HepG2 (cell line): ENCODE data around the gene GLB1L3. TPM values are rescaled to one million over a fixed set of nuclear protein-coding genes. Genes with fewer than 3 reads are reported as not detected.

Experiments used
- ATF7 ChIP-seq, 2 experiments: fragments of 450-650 bp in 1 of 2; sonication (generic) in 1 of 2; formaldehyde crosslinking in 1 of 2; IDR thresholded peaks; 2 replicates each; pipeline versions ENCODE4 v1.4.0 to v1.6.1; 2016 to 2020; ENCODE audit warnings: antibody characterized with exemption in 1 of 2, mild to moderate bottlenecking in 1 of 2, missing genetic modification reagents in 1 of 2
- BHLHE40 ChIP-seq: IDR thresholded peaks from 2 replicates; pipeline ENCODE4 v1.6.1; 2011; ENCODE audit warnings: low read length, improper control_type of control experiment
- ELF1 ChIP-seq: sonication (generic); formaldehyde crosslinking; IDR thresholded peaks from 2 replicates; pipeline ENCODE4 v1.4.0; 2020; ENCODE audit warnings: missing genetic modification reagents
- HDAC2 ChIP-seq: sonication (generic); formaldehyde crosslinking; IDR thresholded peaks from 2 replicates; pipeline ENCODE4 v1.4.0; 2020; ENCODE audit warnings: missing genetic modification reagents
- HINFP ChIP-seq: sonication (generic); formaldehyde crosslinking; IDR thresholded peaks from 2 replicates; pipeline ENCODE4 v1.4.0; 2020; ENCODE audit warnings: low read depth, mild to moderate bottlenecking, missing genetic modification reagents
- IKZF1 ChIP-seq: fragments of 450-650 bp; IDR thresholded peaks from 2 replicates; pipeline ENCODE4 v1.7.1; 2016
- KLF6 ChIP-seq: IDR thresholded peaks from 2 replicates; pipeline ENCODE4 v1.8.0; 2016; ENCODE audit warnings: missing biosample characterization, missing genetic modification reagents
- MAFK ChIP-seq, 2 experiments: IDR thresholded peaks in 1 of 2; conservative IDR thresholded peaks in 1 of 2; 2 replicates each; pipeline ENCODE4 v1.6.1; 2011; ENCODE audit warnings: improper control_type of control experiment in 2 of 2, low read length in 2 of 2
- SAP130 ChIP-seq: IDR thresholded peaks from 2 replicates; pipeline ENCODE4 v1.6.1; 2016; ENCODE audit warnings: low read depth
- SMAD3 ChIP-seq: sonication (generic); formaldehyde crosslinking; IDR thresholded peaks from 2 replicates; pipeline ENCODE4 v1.4.0; 2020; ENCODE audit warnings: missing genetic modification reagents
- TARDBP ChIP-seq: sonication (generic); formaldehyde crosslinking; IDR thresholded peaks from 2 replicates; pipeline ENCODE4 v1.8.0; 2022; ENCODE audit warnings: mild to moderate bottlenecking, missing genetic modification reagents
- XBP1 ChIP-seq: sonication (generic); formaldehyde crosslinking; IDR thresholded peaks from 2 replicates; pipeline ENCODE4 v1.5.0; 2020; ENCODE audit warnings: missing genetic modification reagents
- ZBTB26 ChIP-seq: IDR thresholded peaks from 2 replicates; pipeline ENCODE4 v1.6.1; 2016; ENCODE audit warnings: missing compliant biosample characterization, missing genetic modification reagents, borderline replicate concordance
- ZMYM2 ChIP-seq: sonication (generic); formaldehyde crosslinking; IDR thresholded peaks from 2 replicates; pipeline ENCODE4 v1.8.0; 2022; ENCODE audit warnings: mild to moderate bottlenecking, missing genetic modification reagents
- ZNF10 ChIP-seq: sonication (generic); formaldehyde crosslinking; IDR thresholded peaks from 2 replicates; pipeline ENCODE4 v1.4.0; 2020; ENCODE audit warnings: mild to moderate bottlenecking, low read depth, missing genetic modification reagents, borderline replicate concordance
- ZNF121 ChIP-seq: sonication (generic); formaldehyde crosslinking; IDR thresholded peaks from 2 replicates; pipeline ENCODE4 v1.5.0; 2020; ENCODE audit warnings: mild to moderate bottlenecking, missing genetic modification reagents
- ZNF124 ChIP-seq: sonication (generic); formaldehyde crosslinking; IDR thresholded peaks from 2 replicates; pipeline ENCODE4 v1.4.0; 2020; ENCODE audit warnings: missing genetic modification reagents
- ZNF17 ChIP-seq: sonication (generic); formaldehyde crosslinking; IDR thresholded peaks from 2 replicates; pipeline ENCODE4 v1.5.0; 2020; ENCODE audit warnings: mild to moderate bottlenecking, missing genetic modification reagents
- ZNF275 ChIP-seq: sonication (generic); formaldehyde crosslinking; IDR thresholded peaks from 2 replicates; pipeline ENCODE4 v1.8.0; 2022; ENCODE audit warnings: missing genetic modification reagents, mild to moderate bottlenecking, inconsistent platforms, borderline replicate concordance
- ZNF350 ChIP-seq: sonication (generic); formaldehyde crosslinking; IDR thresholded peaks from 2 replicates; pipeline ENCODE4 v1.4.0; 2020; ENCODE audit warnings: mild to moderate bottlenecking, low read depth, missing genetic modification reagents, borderline replicate concordance
- ZNF446 ChIP-seq: sonication (generic); formaldehyde crosslinking; IDR thresholded peaks from 2 replicates; pipeline ENCODE4 v1.5.0; 2020; ENCODE audit warnings: mild to moderate bottlenecking, missing genetic modification reagents
- ZNF574 ChIP-seq: sonication (generic); formaldehyde crosslinking; IDR thresholded peaks from 2 replicates; pipeline ENCODE4 v1.4.0; 2020; ENCODE audit warnings: missing genetic modification reagents
- ZNF781 ChIP-seq: sonication (generic); formaldehyde crosslinking; IDR thresholded peaks from 2 replicates; pipeline ENCODE4 v1.5.1; 2020; ENCODE audit warnings: borderline replicate concordance, mild to moderate bottlenecking, missing genetic modification reagents; ENCODE audit errors: not compliant biosample characterization
- polyA plus RNA-seq, 8 experiments: library from polyadenylated mRNA; depleted of rRNA in 3 of 8; stranded (reverse) in 7 of 8; unstranded in 1 of 8; fragments of >200 nt; fragmentation: Illumina TruSeq in 4 of 8; extraction: Trizol in 4 of 8; gene quantifications; 2 replicates each; pipeline versions ENCODE4 v1.2.1 to v1.2.3, GENCODE V29; 2011 to 2016; ENCODE audit warnings: low read depth in 4 of 8, missing spikeins in 1 of 8, mixed read lengths in 1 of 8; ENCODE audit not compliant: insufficient read depth in 1 of 8
- total RNA-seq, 5 experiments: library from RNA; depleted of rRNA; stranded (reverse); fragments of >200 nt; fragmentation: Illumina TruSeq; extraction: Trizol; gene quantifications; 2 replicates each; pipeline ENCODE4 v1.2.3, GENCODE V29; 2016; ENCODE audit warnings: low read depth in 1 of 5

GLB1L3 gene
- total and polyA plus RNA-seq, 2 of the 13 experiments (the other 11 are each of a cell fraction or from before 2014, with no cell fraction given): not detected

GRCh38 chr11:134272381-134273316 is 3.5 kb upstream of the GLB1L3 start (continued):
- TF ChIP-seq KLF6 (no peak), ZMYM2 (CRISPR knock-in tag) (0 out of 2 replicates have a peak, but pooled peaks have one; percentile 26), BHLHE40 (peak; percentile 81), HDAC2 (peak; percentile 74), IKZF1 (no peak), ELF1 (peak; percentile 20; the same call in 1 of the 2 replicates), SAP130 (CRISPR knock-in tag) (peak; percentile 73), ZNF275 (CRISPR knock-in tag) (no peak), ZNF17 (CRISPR knock-in tag) (no peak), ZBTB26 (CRISPR knock-in tag) (no peak), ATF7 (IDR thresholded peaks at IDR 0.05) (peak; percentile 83), ATF7 (CRISPR knock-in tag; IDR thresholded peaks at IDR 0.05) (peak; percentile 86; the same call in 1 of the 2 replicates), TARDBP (CRISPR knock-in tag) (no peak), ZNF574 (peak; percentile 37; the same call in 1 of the 2 replicates), MAFK (conservative IDR thresholded peaks at IDR 0.05 in 1 of 2, IDR thresholded peaks at IDR 0.05 in 1 of 2; ENCODE audit: low read length in 2 of 2) (no peak), XBP1 (CRISPR knock-in tag) (no peak), ZNF10 (CRISPR knock-in tag) (no peak), ZNF124 (CRISPR knock-in tag) (peak; percentile 73; the same call in 1 of the 2 replicates), ZNF350 (0 out of 2 replicates have a peak, but pooled peaks have one; percentile 18), HINFP (CRISPR knock-in tag) (0 out of 2 replicates have a peak, but pooled peaks have one; percentile 55), SMAD3 (CRISPR knock-in tag) (peak; percentile 58; the same call in 1 of the 2 replicates), ZNF781 (no peak), ZNF121 (CRISPR knock-in tag) (peak; percentile 31; the same call in 1 of the 2 replicates), ZNF446 (CRISPR knock-in tag) (no peak)
